Large intestine (tissue), 3 donors: ENCODE measurements around the gene MSH4. TPM values are rescaled to one million over a fixed set of nuclear protein-coding genes. Genes with fewer than 3 reads are reported as not detected.
"Not testable (repeated sequence)": the region's sequence is repeated elsewhere in the genome, so short reads cannot be mapped to it uniquely, and the experiment has no call there.

Experiments used
- DNase-seq, 2 donors: peaks; one replicate each; pipeline versions ENCODE4 v3.0.0 to v3.0.0-alpha.2; 2013
- H3K27ac ChIP-seq: one replicate; pipeline ENCODE4 v1.5.1; 2013; ENCODE audit warnings: low read length
- H3K27me3 ChIP-seq: 2 replicates; pipeline ENCODE4 v1.6.1; 2013; ENCODE audit warnings: low read length; ENCODE audit not compliant: control insufficient read depth, insufficient read depth
- H3K36me3 ChIP-seq: 2 replicates; pipeline ENCODE4 v1.6.1; 2013; ENCODE audit warnings: low read length; ENCODE audit not compliant: control insufficient read depth, insufficient read depth
- H3K4me1 ChIP-seq: one replicate; pipeline ENCODE4 v1.6.1; 2013; ENCODE audit warnings: low read length; ENCODE audit not compliant: control insufficient read depth, insufficient read depth
- H3K4me3 ChIP-seq: one replicate; pipeline ENCODE4 v1.5.1; 2013; ENCODE audit warnings: low read length
- H3K9me3 ChIP-seq: one replicate; pipeline ENCODE4 v1.6.1; 2013; ENCODE audit warnings: mild to moderate bottlenecking, low read depth, low read length, moderate library complexity; ENCODE audit not compliant: control insufficient read depth
- whole genome bisulfite sequencing: methylation state at CpG from one replicate; pipeline ENCODE4 v1.1.5; 2013; ENCODE audit warnings: low lambda C conversion rate; ENCODE audit not compliant: insufficient coverage; 5-methylcytosine and 5-hydroxymethylcytosine counted together
- polyA plus RNA-seq: library from polyadenylated mRNA; unstranded; fragments of 120-200 nt; gene quantifications from one replicate; pipeline ENCODE4 v1.2.1, GENCODE V29; 2013

The MSH4 gene
- polyA plus RNA-seq, 1 donor, result 0.24 TPM

DNA sequence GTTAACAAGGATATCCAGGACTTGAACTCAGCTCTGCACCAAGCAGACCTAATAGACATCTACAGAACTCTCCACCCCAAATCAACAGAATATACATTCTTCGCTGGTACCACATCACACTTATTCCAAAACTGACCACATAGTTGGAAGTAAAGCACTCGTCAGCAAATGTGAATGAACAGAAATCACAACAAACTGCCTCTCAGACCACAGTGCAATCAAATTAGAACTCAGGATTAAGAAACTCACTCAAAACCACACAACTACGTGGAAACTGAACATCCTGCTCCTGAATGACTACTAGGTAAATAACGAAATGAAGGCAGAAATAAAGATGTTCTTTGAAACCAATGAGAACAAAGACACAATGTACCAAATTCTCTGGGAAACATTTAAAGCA, 16.5 kb upstream of the MSH4 start:
- DNase-seq, H3K9me3 ChIP-seq, H3K36me3 ChIP-seq, H3K4me1 ChIP-seq, H3K27me3 ChIP-seq, H3K4me3 ChIP-seq, H3K27ac ChIP-seq: not testable (repeated sequence)
- 90% methylated on average over 2 of the region's 4 CpGs for WGBS

GRCh38 chr1:75783920-75784319, 12.8 kb upstream of the MSH4 start:
- not testable (repeated sequence) for H3K36me3 ChIP-seq, H3K27me3 ChIP-seq, H3K4me3 ChIP-seq, H3K4me1 ChIP-seq, H3K9me3 ChIP-seq, DNase-seq, H3K27ac ChIP-seq
- WGBS, result no CpG with 5 or more reads among the region's 4 CpGs

GRCh38 chr1:75785320-75785982, 11.2 kb upstream of the MSH4 start:
- H3K27me3 ChIP-seq, result no peaks in the 10 kb centered on the region
- peaks cover 3% of the 10 kb centered on the region for H3K4me1 ChIP-seq
- WGBS, result 0% methylated on average over 1 of the region's 9 CpGs
- no peak for DNase-seq
- H3K27ac ChIP-seq, result peak overlapping the region; percentile 70
- H3K4me3 ChIP-seq, result peak overlapping the region; percentile 84
- no peaks in the 10 kb centered on the region for H3K9me3 ChIP-seq
- H3K36me3 ChIP-seq, result peaks cover 10% of the 10 kb centered on the region

GRCh38 chr1:75785983-75786853, 10.5 kb upstream of the MSH4 start, which contains the start of gene RABGGTB:
RABGGTB (plus strand) TSS chr1:75786256; CDS start chr1:75786272, 16 bp downstream.
- no peaks in the 10 kb centered on the region for H3K9me3 ChIP-seq
- peaks cover 3% of the 10 kb centered on the region for H3K4me1 ChIP-seq

GRCh38 chr1:75786901-75787493, 9.7 kb upstream of the MSH4 start:
- Histone ChIP-seq H3K27ac (no peak overlapping the region), H3K36me3 (peaks cover 25% of the 10 kb centered on the region), H3K4me1 (peaks cover 3% of the 10 kb centered on the region), H3K27me3 (no peaks in the 10 kb centered on the region), H3K4me3 (peak overlapping the region; percentile 84), H3K9me3 (no peaks in the 10 kb centered on the region)
- DNase-seq, result no peak
- WGBS, result 0% methylated on average over 3 of the region's 10 CpGs

More at GRCh38 chr1:75785983-75786853, 10.5 kb upstream of the MSH4 start, which contains the start of gene RABGGTB:
- Histone ChIP-seq H3K36me3 (peaks cover 18% of the 10 kb centered on the region), H3K27me3 (no peaks in the 10 kb centered on the region), H3K4me3 (peak within 1 kb of the TSS; percentile 84), H3K27ac (peak within 1 kb of the TSS; percentile 78)
- WGBS, result 0% methylated on average over 1 of the region's 28 CpGs
- DNase-seq, result peak; percentile 98

DNA sequence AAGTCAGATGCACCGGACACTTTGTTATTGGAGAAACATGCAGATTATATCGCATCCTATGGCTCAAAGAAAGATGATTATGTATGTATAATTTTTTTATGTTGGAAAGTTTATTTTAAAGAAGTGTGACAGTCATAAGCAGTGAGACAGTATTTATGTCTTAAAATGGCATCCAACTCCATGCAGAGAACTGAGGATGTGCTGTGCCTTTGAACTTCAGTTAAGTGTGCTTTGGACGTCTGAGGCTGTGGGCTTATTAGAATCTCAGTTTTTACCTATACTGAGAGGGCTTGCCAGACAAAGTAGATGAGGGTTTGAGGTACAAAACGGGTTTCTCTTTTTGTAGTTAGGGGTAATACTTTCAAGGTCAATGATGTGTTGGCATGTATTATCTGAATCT, 9.2 kb upstream of the MSH4 start:
- H3K27me3 ChIP-seq, result no peaks in the 10 kb centered on the region
- DNase-seq, result no peak
- H3K4me1 ChIP-seq, result peaks cover 3% of the 10 kb centered on the region
- 0% methylated on average over 1 of the region's 4 CpGs for WGBS
- no peak overlapping the region for H3K27ac ChIP-seq
- H3K9me3 ChIP-seq, result no peaks in the 10 kb centered on the region
- peaks cover 29% of the 10 kb centered on the region for H3K36me3 ChIP-seq
- H3K4me3 ChIP-seq, result peak overlapping the region; percentile 84

DNA sequence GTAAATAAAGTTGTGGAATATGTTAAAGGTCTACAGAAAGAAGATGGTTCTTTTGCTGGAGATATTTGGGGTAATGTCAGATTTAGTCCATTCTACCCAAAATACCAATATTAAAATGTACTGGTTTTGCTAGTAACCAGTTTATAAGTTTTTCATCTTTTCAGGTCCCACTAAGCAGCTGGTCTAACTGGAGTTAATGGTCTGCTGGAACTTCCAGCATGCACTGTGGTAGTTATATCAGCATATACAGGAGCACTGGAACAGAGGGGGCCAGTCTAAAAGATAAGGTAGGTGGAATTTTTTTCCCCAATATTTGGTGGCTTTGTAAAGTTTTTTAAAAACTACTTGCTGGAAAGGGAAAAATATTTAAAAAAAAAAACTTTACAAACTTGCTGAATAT, 6.7 kb upstream of the MSH4 start:
- H3K27me3 ChIP-seq, result no peaks in the 10 kb centered on the region
- H3K9me3 ChIP-seq, result no peaks in the 10 kb centered on the region
- DNase-seq, result no peak
- no peak overlapping the region for H3K4me3 ChIP-seq
- H3K36me3 ChIP-seq, result peaks cover 48% of the 10 kb centered on the region
- H3K4me1 ChIP-seq, result peaks cover 3% of the 10 kb centered on the region
- H3K27ac ChIP-seq, result no peak overlapping the region

DNA sequence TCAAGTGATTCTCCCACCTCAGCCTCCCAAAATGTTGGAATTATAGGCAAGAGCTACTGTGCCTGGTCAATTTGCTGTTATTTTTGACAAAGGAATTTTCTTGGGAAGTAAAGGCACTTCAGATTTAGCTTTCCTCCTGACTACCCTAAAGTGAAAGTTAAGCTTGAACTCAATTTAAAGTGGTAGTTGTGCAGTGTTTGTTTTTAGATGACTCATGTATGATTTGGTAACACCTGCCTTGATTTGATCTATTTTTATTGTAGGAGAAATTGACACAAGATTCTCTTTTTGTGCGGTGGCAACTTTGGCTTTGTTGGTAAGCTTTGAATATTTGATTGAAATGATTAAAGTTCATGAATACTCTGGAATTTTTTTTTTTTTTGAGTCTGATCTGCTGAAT, 5.7 kb upstream of the MSH4 start:
- Histone ChIP-seq H3K9me3 (no peaks in the 10 kb centered on the region), H3K27ac (no peak overlapping the region), H3K4me1 (peaks cover 3% of the 10 kb centered on the region), H3K27me3 (no peaks in the 10 kb centered on the region), H3K36me3 (peaks cover 58% of the 10 kb centered on the region), H3K4me3 (no peak overlapping the region)
- DNase-seq, result peak in 1 of 2 donors; percentile 18
- no CpG with 5 or more reads among the region's 1 CpG for WGBS

- H3K36me3 ChIP-seq, result peaks cover 63% of the 10 kb centered on the region
- H3K27ac ChIP-seq, result no peak overlapping the region
- no peaks in the 10 kb centered on the region for H3K27me3 ChIP-seq
- H3K4me1 ChIP-seq, result peaks cover 3% of the 10 kb centered on the region
- WGBS, result no CpG with 5 or more reads among the region's 3 CpGs
- DNase-seq, result no peak
- H3K4me3 ChIP-seq, result no peak overlapping the region
- H3K9me3 ChIP-seq, result peaks cover 4% of the 10 kb centered on the region
These were observed 4.6 kb upstream of the MSH4 start for GRCh38 chr1:75792091-75792490.

DNA sequence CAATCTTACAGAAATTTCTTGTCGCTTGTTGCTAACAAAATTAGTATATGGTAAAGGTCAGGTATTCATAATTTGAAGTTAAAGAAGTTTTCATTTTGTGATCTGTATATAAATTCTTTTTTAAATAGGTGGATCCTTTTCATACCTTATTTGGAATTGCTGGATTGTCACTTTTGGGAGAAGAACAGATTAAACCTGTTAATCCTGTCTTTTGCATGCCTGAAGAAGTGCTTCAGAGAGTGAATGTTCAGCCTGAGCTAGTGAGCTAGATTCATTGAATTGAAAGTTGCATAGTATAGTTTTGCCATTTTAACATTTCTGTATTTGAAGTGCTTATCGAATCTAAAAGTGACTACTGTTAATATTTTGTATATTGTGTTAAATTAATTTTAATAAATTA, 2.3 kb upstream of the MSH4 start:
- Histone ChIP-seq H3K27ac (no peak overlapping the region), H3K4me3 (no peak overlapping the region), H3K27me3 (no peaks in the 10 kb centered on the region), H3K36me3 (peaks cover 62% of the 10 kb centered on the region), H3K9me3 (peaks cover 4% of the 10 kb centered on the region), H3K4me1 (no peaks in the 10 kb centered on the region)
- WGBS, result 100% methylated on average over 2 of the region's 2 CpGs
- no peak for DNase-seq
